ENCODE measurements around the gene PTGIS.
A peak's percentile ranks its signal among the peaks of the same experiment; 100 is the strongest.

PTGIS gene

GRCh38 chr20:49597825-49598395 lies 30.0 kb upstream of the PTGIS start:
- no peak for DNase-seq

DNA sequence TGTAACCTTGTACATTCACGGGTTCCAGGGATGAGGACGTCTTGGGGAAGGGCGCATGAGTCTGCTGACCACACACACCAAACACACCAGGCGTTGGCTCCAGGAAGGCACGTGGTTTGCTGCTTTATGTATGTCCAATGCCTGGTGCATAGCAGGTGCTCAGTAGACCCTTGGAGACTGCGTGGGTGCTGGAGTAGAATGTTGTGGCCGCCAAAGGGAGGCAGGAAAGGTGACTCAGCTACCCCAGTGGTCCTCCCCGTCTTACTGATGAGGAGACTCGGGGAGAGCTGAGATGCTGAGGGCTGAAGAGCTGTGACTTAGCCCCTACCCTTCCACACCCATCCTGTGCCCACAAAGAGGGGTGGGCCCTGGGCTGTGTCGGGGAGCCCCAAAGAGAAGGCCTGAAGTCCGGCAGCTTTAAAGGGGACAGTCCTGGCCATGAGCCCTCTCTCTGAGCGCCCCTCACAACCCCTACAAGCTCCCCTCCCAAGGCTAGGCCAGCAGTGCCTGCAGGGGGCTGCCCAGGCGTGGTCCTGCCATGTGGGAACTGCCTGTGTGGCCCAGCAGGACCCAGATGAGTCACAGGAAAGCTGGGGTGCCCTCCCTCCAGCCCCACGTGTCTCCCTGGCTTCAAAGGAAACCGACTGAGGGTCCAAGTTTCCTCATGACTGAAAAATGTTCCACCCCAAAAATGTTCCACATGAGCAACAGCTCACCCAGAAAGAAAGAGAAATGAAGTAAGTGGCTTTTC lies 28.0 kb upstream of the PTGIS start:
- no peak for DNase-seq

DNA sequence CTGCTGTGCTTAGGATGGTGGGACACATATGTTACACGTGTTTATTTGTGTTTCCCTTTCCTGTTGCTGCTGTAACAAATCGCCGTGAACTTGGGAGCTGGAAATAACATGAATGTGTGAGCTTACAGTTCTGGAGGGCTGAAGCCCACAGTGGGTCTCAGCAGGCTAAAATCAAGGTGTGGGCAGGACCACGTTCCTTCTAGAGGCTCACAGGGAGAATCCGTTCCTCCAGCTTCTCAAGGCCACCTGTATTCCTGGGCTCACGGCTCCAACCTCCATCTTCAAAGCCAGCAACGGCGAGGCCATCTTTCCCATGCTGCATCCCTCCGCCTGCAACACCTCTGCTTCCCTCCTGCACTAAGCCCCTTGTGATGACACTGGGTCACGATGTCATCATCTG lies 27.4 kb upstream of the PTGIS start:
- DNase-seq, result no peak

DNA sequence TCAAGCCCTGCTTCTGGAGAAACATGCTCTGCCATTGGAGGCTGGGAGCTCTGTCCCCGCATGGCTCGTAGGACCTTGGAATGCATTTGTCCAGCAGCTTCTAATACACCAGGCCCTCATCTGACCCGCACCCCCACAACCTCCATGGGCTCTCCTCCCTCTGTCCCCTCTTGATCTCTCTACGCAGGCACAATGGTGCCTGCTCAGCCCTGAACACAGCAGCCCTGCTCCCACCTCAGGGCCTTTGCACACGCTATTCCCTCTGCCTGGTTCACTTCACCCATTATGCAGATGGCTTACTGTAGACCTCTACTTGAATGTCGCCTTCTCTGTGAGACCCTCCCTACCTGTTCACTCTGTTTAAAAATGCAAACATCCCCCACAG lies 27.0 kb upstream of the PTGIS start:
- no peak for DNase-seq

DNA sequence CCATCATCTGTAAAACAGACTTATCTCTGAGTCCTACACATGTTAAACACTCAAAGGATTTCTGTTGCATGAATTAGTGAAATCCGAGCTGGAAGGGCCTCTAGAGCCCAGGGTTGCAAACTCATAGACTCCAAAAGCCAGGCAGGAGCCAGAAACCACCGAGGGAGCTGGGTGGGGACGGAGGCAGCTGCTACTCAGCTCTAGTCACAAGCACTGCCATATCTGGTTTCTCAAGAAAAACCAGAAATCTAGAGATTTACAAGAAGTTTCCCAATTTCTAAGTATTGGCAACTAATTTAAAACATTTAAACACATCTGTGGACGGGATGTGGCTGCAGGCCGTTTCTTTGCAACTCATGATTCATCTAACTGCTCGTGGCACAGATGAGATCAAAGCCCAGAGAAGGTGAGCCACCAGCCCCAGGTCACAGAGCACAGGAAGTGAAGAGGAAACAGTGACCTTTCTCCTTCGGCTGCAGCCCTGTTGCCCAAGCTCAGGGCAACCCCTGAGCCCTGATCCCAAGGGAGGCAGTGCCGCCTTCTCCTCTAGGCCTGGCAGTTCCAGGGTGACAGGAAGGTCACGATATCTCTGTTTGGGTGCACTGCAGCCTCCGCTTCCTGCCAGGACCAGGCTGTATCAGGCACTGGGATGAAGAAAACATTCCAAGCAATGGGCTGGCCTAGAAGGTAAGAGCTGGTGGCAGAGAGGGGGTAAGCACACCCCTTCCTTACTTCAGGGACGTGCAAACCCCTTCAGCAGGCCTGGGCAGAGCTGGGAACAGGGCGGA lies 26.4 kb upstream of the PTGIS start:
- DNase-seq, result no peak

DNA sequence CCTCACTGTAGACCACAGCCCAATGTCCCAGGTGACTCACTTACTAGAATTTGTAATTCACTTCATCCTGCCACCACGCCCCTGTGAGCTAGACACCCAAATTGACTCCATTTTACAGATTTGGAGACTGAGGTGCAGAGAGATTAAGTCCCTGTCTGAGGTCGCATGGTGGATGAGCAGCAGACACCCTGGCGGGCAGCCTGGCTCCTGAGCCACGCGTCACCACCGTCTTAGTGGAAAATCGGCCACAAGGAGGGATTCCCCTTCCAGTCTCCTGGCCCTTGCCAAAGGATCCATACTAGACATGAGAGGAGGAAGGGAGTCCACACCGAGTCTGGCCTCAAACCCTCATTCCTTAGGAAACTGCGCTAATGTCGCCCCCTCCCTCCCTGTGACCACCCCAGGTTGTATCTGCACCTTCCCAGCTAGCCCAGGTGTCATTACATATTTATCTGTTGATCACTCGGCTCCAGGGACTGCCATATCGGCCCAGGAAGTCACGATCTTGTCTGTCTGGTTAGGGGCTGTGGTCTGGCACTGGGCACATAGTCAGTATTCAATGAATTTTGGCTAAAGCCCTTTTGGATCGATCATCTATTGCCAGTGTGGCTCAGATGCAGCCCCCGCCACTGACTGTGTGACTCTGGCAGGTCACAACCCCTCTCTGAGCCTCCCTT lies 25.7 kb upstream of the PTGIS start:
- no peak for DNase-seq

DNA sequence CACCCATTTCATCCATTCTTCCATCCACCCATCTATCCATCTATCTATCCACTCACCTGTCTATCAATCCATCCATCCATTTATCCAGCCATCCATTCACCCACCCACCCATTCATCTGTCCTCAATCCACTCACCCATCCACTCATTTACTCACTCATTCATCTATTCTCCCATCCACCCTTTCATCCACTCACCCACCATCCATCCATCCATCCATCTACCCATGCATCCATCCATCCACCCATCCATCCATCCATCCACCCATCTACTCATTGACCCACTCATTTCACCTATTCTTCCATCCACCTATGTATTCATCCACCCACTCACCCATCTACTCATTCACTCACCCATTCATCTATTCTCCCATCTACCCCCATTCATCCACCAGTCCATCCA lies 24.2 kb upstream of the PTGIS start:
- DNase-seq, result no peak

- no peak for DNase-seq
Measured at GRCh38 chr20:49591217-49591865, 23.4 kb upstream of the PTGIS start.

- no peak for DNase-seq
Measured at GRCh38 chr20:49590163-49591017, 22.5 kb upstream of the PTGIS start.

- DNase-seq, result no peak
Measured at GRCh38 chr20:49589747-49590146, 21.8 kb upstream of the PTGIS start.

GRCh38 chr20:49587111-49587570 lies 19.2 kb upstream of the PTGIS start:
- no peak for DNase-seq

DNA sequence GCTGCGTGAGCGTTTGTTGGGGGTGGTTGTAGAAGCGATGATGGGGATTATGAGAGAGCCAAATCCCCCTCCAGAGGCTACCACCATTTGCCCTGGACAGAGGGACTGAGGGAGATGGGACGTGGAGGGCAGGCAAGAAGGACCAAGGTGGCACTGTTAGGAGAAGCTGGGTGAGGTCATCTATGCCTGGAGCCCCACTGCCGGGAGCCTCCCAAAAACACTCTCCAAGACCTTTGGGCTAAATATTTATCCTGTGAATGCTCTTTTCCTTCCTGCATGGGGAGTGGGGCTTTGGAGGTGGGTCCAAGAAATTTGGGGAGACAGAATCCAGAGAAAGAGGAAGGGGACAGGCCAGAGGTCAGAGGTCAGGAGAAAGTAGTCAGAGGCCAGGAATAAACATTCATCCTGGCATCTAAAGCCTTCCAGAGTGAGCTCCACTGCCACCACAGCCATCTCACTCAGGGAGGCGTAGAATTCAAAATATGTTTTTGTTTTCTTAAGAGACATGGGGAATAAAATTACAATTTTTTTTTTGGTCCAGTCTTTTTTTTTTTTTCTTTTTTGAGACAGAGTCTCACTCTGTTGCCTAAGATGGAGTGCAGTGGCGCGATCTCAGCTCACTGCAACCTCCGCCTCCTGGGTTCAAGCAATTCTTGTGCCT lies 17.8 kb upstream of the PTGIS start:
- DNase-seq, result no peak

GRCh38 chr20:49584418-49585382 lies 16.8 kb upstream of the PTGIS start:
- DNase-seq, result no peak

DNA sequence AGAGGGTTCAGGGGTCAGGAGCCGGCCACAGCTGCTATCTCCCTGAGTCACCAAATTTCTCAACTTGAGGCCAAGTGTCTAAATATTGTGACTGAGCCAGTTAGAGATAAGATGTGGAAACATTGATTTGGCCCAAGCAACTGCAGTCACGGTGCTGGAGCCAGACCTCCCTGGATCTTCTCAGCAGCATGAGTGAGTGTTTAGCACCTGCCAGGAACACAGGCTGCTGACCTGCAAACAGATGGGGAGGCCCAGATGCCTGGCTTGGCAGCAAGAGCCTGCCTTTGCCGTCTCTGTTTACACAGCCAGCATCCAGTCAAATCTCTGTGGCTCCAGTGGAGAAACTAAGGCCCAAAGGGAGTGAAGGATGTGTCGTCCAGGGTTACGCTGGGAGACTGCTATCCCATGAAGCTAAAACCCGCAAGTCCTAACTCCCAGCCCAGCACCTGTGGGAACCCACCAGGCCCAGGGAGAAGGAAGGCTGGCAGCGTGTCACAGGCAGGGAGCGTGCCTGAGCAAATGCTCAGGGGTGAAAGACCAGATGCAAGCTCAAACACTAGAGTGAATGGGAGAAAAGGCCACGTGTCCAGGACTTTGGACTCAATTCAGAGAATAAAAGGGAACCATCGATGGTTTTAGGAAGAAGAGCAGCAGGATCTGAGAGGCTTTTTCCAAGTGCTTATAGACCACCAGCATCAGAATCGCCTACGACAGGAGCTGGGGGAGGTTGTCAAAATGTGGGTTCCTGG lies 15.9 kb upstream of the PTGIS start:
- DNase-seq, result peak in 5 of 58 donors; percentile 4 to 40 (median 13)

DNA sequence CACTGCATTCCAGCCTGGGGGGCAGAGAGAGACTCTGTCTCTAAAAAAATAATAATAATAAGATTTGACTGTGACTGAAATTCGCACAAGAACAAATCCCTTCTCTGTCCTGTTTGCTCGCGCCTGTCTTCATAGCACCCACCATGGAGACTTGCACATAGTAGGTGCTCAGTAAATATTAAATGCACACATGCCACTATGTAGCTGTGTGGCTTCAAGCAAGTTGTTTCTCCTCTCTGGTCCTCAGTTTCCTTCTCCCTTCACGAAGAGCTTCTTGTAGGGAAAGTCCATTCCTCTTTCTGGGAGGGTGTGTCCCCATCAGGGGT lies 15.4 kb upstream of the PTGIS start:
- no peak for DNase-seq

- DNase-seq, result no peak
Measured at GRCh38 chr20:49582413-49583334, 14.7 kb upstream of the PTGIS start.

GRCh38 chr20:49581482-49581881 lies 13.5 kb upstream of the PTGIS start:
- no peak for DNase-seq

Data from anterior cingulate cortex (tissue), 58 donors.